GM18519 (cell line): Measurements from ENCODE around the gene TAF3.
"Not testable (repeated sequence)": the region's sequence is repeated elsewhere in the genome, so short reads cannot be mapped to it uniquely, and the experiment has no call there.

Experiments
- ATAC-seq: cut with Tn5 transposase; IDR thresholded peaks from one replicate; pipeline ENCODE4 v1.9.1; 2021; ENCODE audit warnings: mild to moderate bottlenecking, moderate library complexity; ENCODE audit not compliant: unreplicated experiment, low FRiP score

TAF3 gene, protein sequence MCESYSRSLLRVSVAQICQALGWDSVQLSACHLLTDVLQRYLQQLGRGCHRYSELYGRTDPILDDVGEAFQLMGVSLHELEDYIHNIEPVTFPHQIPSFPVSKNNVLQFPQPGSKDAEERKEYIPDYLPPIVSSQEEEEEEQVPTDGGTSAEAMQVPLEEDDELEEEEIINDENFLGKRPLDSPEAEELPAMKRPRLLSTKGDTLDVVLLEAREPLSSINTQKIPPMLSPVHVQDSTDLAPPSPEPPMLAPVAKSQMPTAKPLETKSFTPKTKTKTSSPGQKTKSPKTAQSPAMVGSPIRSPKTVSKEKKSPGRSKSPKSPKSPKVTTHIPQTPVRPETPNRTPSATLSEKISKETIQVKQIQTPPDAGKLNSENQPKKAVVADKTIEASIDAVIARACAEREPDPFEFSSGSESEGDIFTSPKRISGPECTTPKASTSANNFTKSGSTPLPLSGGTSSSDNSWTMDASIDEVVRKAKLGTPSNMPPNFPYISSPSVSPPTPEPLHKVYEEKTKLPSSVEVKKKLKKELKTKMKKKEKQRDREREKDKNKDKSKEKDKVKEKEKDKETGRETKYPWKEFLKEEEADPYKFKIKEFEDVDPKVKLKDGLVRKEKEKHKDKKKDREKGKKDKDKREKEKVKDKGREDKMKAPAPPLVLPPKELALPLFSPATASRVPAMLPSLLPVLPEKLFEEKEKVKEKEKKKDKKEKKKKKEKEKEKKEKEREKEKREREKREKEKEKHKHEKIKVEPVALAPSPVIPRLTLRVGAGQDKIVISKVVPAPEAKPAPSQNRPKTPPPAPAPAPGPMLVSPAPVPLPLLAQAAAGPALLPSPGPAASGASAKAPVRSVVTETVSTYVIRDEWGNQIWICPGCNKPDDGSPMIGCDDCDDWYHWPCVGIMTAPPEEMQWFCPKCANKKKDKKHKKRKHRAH

GRCh38 chr10:7818295-7819120, at the start of gene TAF3:
Gene TAF3 (plus strand): TSS chr10:7818505. CDS start chr10:7818710, 205 bp downstream.
- ATAC-seq = peak; percentile 79

- no peak for ATAC-seq
Observed at GRCh38 chr10:7773845-7774801, 44.2 kb upstream of the TAF3 start.

- no peak for ATAC-seq
Observed at GRCh38 chr10:7776777-7777176, 41.5 kb upstream of the TAF3 start.

GRCh38 chr10:7782194-7782593, 36.1 kb upstream of the TAF3 start:
- ATAC-seq = not testable (repeated sequence)

GRCh38 chr10:7786430-7786829, 31.9 kb upstream of the TAF3 start:
- ATAC-seq = no peak

DNA sequence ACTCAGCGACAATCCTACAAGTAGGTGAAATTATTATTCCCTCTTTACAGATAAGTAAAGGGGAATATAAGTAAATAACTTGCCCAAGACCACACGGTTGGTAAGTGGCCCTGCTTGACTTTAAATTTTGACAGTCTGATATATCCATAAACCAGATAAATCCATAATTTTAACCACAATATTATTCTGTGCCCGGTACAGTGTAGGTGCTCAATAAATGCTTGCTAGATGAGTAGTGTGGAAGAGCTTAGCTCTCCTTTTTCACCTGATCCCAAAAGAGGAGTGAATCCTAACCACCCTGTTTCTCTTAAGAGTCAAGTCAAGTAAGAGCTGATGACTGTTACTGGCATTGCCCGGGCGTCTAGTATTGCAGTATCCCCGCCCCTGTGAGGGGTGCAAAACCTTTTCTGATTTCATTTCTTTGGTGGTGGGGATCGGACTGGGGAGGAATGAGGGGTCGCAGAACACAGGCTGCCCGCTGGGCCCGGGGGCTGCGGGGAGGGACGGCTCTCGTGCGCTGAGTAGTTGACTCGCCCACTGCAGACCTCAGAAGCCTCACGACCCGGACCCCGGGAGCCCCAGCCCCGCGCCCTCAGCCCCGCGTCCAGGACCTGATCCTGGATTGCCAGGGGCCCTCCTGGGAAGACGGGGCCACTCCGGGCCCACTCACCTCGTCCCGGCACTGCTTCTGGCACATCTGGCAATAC, 31.0 kb upstream of the TAF3 start:
- ATAC-seq = no peak

- ATAC-seq = peak; percentile 92
Observed at GRCh38 chr10:7787857-7788638, 30.3 kb upstream of the TAF3 start, which contains the start of the genes ATP5F1C and KIN. Gene ATP5F1C (plus strand): TSS chr10:7788177. CDS start chr10:7788208, 31 bp downstream. Gene KIN (minus strand): TSS chr10:7787993. CDS start chr10:7787933, 60 bp downstream.

DNA sequence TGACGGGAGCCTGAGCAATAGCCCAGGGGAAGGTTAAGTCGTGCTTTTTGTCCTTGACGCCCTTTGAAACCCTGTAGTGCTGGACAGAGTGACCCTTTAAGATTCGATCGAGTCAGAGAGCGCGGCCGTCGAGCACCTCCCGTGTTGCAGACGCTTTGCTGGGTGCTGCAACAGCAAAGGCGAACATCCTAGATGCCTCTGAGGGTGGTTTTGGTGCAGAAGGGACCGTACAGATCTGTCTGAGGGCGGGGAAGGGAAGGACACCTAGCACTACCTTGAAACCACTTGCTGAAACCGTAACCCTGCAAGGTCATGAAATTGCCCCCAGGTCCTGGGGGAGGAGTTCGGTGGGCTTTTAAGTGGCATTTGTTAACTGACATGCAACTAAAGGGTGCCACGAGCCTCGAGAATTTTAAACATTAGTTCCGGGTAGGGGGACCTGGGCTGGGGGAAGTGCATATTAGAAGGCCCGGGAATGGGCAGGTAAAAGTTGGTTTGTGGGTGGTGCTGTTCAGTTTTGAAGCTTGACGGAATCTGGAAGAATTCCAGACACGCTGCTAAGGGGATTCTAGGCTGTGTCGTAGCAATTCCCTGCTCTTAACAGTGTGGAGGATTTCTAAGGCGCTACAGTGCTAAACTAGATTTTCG, 29.5 kb upstream of the TAF3 start:
- ATAC-seq = no peak

DNA sequence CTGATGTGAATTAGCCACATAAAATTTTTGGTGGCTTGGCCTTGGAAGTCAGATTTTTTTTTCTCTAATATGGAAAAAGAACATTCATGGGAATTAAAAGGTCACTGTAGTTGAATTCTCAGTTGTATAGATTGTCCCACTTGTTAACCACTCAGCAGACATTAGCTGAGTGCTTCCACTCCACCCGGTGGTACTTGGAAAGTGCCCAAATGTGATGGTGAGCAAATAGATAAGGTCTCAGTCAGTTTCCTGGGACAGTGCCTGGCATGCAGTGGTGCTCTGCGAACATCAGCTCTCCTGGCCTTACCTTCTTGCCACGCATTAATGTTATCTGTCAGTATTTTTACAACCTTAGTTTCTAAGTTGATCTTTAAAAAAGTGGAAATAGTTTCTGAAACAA, 28.9 kb upstream of the TAF3 start:
- ATAC-seq = no peak

DNA sequence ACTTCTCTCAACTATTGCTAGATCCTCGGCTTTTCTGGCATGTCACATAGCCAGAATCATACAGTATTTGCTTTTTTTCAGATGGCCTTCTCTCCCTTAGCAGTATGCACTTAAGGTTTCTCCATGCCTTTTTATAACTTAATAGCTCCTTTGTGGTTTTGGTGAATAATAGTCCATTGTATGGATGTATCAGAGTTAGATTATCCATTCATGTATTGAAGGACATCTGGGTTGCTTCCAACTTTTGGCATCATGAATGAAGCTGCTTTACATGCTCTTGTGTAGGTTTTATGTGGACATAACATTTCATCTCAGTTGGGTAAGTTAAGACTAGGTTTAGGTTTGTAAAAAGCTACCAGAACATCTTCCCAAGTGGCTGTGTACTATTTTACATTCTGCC, 25.8 kb upstream of the TAF3 start:
- no peak for ATAC-seq

DNA sequence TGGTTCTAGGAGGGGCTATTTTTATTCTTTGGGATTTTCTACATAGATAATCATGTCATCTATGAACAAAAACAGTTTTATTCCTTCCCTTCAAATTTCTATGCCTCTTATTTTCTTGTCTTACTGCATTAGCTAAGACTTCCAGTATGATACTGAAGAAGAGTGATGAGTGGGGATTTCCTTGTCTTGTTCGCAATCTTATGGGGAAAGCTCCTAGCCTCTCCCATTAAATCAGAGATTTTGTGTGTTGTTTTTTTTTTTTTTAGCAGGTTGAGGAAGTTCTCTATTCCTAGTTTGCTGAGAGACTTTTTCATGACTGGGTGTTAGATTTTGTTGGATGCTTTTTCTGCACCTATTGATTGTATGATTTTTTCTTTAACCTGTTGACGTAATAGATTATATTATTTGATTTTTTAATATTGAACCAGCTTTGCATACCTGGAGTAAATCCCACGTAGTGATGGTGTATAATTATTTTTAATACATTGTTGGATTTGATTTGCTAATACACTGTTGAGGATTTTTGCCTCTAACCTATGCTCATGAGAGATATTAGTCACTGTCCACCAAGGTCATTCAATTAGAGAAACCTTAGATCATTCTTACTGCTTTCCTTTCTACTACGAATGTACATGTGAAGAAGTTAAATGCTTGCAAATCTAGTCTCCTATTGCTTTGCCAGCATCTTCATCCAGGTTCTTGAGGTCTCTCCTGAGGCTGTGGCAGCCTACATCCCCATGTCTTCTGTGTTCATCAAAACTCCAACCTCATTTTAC, 23.9 kb upstream of the TAF3 start:
- ATAC-seq = no peak

DNA sequence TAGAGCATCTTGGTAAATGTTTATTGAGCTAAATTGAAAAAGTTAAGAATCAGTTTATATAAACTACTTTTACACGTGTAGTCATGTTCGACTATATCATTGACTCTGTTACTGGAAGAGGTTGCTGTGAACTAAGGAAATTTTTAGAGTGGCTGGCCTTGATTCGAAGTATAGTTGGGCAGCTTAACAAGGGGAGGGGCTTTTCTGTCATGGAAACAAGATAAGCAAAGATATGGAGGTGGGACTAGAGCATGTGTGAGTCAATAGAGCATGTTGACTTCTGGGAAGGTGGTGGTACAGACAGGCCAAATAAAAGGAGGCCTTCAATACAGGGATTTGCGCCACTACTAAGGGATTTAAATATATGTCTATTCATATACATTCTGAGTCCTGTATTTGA, 22.7 kb upstream of the TAF3 start:
- ATAC-seq = no peak

DNA sequence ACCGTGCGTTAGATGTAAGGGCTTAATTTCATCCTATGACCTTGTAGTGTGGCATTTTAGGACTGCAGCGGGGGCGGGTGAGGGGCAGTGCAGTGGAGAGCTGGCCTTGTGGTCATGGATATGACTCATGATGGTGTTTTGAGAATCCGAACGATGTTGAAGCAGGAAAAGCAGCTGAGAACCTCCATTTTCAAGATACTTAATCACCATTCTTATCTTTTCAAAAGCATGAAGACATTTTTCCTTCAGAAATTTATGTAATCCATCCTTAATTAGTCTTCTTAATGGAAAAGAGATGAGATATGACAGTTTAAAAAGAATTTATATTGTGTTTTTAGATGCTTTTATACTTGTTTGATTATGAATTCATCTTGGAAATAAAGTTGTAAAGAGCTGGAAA, 20.7 kb upstream of the TAF3 start:
- ATAC-seq = no peak

DNA sequence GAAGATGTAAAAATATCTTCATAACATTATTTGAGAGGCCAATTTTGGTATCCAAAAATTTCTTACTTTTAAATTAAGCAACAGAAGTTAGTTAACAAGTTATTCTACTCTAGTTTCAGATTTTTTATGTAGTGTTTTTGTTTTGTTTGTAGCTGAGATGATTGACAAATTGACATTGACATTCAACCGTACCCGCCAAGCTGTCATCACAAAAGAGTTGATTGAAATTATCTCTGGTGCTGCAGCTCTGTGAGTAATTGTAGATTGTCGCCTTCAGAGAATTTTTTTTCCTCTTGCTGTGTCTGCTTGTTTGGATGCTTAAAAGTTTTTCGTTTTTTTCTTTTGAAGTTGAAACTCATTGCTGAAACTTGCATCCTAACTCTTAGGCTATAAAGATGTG, 15.7 kb upstream of the TAF3 start:
- ATAC-seq = no peak

DNA sequence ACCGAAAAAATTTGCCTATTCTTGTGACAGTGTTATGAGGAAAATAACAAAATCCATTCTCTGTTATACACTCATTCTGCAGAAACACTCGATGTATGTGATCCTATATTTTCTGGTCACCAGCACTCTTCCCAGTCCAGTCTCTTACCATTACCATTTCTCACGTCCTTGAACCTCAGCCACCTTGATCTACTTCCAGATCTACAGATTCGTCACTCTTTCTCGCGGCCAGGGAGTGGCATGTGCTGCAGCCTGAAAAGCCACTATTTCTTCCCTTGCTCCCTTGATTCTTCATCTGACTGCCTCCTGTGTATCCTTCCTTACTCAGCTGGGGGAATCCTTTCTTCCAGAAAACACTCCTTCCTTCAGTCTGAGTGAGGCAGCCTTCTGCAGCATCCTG, 14.1 kb upstream of the TAF3 start:
- ATAC-seq = no peak

DNA sequence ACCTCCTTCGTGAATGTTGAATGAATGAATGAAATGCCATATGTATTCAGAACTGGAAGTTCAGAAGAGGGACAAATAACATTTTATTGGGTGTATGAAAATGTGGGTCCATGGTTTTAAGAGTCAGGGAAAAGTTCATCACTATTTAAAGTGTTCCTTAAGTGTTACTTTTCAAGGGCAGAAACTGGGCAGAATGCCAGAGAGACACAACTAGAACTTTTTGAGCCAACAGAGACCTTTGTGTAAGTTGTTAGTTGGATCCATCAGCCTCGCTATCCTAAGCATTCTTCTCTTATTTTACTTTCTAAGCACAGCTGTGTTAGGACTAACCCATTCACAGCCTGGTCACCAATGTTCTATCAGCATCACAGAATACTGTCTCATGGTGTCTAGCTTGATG, 13.6 kb upstream of the TAF3 start:
- no peak for ATAC-seq
